ENCODE results near the gene STARD10.

DNA sequence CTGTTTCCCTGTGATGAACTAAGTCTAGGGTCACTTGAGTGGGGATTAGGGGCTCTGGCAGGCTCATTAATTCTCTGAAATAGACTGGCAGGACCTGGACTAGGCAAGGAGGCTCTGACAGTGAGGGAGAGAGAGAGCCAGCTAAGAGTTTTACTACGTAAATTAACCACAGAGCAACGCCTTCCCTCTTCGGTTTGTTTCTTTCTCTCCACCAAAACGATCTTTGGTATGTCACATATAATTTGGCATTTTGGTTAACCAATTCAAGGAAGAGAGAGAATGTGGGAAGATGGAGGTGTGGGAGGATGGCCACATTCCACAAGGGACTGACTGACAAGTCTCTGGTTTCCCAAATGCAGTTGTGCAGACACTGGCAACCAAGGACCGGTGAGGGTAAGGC, 48.3 kb upstream of the STARD10 start:
- TF ChIP-seq, protein P1, sequence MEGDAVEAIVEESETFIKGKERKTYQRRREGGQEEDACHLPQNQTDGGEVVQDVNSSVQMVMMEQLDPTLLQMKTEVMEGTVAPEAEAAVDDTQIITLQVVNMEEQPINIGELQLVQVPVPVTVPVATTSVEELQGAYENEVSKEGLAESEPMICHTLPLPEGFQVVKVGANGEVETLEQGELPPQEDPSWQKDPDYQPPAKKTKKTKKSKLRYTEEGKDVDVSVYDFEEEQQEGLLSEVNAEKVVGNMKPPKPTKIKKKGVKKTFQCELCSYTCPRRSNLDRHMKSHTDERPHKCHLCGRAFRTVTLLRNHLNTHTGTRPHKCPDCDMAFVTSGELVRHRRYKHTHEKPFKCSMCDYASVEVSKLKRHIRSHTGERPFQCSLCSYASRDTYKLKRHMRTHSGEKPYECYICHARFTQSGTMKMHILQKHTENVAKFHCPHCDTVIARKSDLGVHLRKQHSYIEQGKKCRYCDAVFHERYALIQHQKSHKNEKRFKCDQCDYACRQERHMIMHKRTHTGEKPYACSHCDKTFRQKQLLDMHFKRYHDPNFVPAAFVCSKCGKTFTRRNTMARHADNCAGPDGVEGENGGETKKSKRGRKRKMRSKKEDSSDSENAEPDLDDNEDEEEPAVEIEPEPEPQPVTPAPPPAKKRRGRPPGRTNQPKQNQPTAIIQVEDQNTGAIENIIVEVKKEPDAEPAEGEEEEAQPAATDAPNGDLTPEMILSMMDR (IDR thresholded peaks at IDR 0.05) = no peak
- no peak for TF ChIP-seq POLR2A (IDR thresholded peaks at IDR 0.05)
